ENCODE data around the gene SEC14L2. TPM values are rescaled to one million over a fixed set of nuclear protein-coding genes. Genes with fewer than 3 reads are reported as not detected.

SEC14L2 gene
- total and polyA plus RNA-seq, 7 donors, result 2.4 to 12.1 (median 5.5) TPM

- H3K27ac ChIP-seq, result no peak overlapping the region
Observed at GRCh38 chr22:30469165-30469564, 72.3 kb downstream of the SEC14L2 start.

GRCh38 chr22:30470655-30471054 lies 73.8 kb downstream of the SEC14L2 start:
- intact Hi-C loops (cut with DNase I), result no loop called here
- Histone ChIP-seq H3K27ac (no peak overlapping the region), H3K9me3 (no peaks in the 10 kb centered on the region), H3K27me3 (peaks cover 0 to 16% (median 3%) of the 10 kb centered on the region in 3 donors), H3K4me1 (no peaks in the 10 kb centered on the region), H3K36me3 (no peaks in the 10 kb centered on the region), H3K4me3 (no peak overlapping the region)
- no peak for TF ChIP-seq POLR2A (IDR thresholded peaks at IDR 0.05)
- whole genome bisulfite sequencing, 2 donors, result 88 to 92% methylated on average over 2 of the region's 2 CpGs
- no peak for DNase-seq

More at GRCh38 chr22:30469165-30469564, 72.3 kb downstream of the SEC14L2 start:
- TF ChIP-seq CTCF (IDR thresholded peaks at IDR 0.05) (no peak), POLR2AphosphoS5 (IDR thresholded peaks at IDR 0.05) (no peak), EP300 (IDR thresholded peaks at IDR 0.05) (no peak), POLR2A (IDR thresholded peaks at IDR 0.05) (no peak)
- Histone ChIP-seq H3K27me3 (peaks cover 0 to 16% (median 3%) of the 10 kb centered on the region in 3 donors), H3K36me3 (no peaks in the 10 kb centered on the region), H3K9me3 (no peaks in the 10 kb centered on the region), H3K4me1 (no peaks in the 10 kb centered on the region), H3K4me3 (no peak overlapping the region)
- intact Hi-C loops (cut with DNase I), result no loop called here
- WGBS, 2 donors, result 45% methylated on average over 2 of the region's 2 CpGs
- no peak for DNase-seq

- Histone ChIP-seq H3K4me1 (no peaks in the 10 kb centered on the region), H3K36me3 (no peaks in the 10 kb centered on the region), H3K4me3 (no peak within 1 kb of the TSS), H3K9me3 (no peaks in the 10 kb centered on the region), H3K27me3 (peaks cover 0 to 16% (median 3%) of the 10 kb centered on the region in 3 donors), H3K27ac (no peak within 1 kb of the TSS)
- intact Hi-C loops (cut with DNase I), result no loop called here
- no peak for TF ChIP-seq EP300 (IDR thresholded peaks at IDR 0.05)
- no peak for TF ChIP-seq CTCF (IDR thresholded peaks at IDR 0.05)
- TF ChIP-seq POLR2AphosphoS5 (IDR thresholded peaks at IDR 0.05), result no peak
- WGBS, 2 donors, result 53 to 69% methylated on average over 13 of the region's 13 CpGs
- no peak for DNase-seq
Observed at GRCh38 chr22:30471616-30472318, 74.9 kb downstream of the SEC14L2 start, which contains the start of gene SEC14L3. Gene SEC14L3, minus strand, starts transcription at chr22:30472017. Its CDS starts 59 bp downstream, at chr22:30471958.

- TF ChIP-seq POLR2AphosphoS5 (IDR thresholded peaks at IDR 0.05), result no peak
- TF ChIP-seq EP300 (IDR thresholded peaks at IDR 0.05), result no peak
- TF ChIP-seq POLR2A (IDR thresholded peaks at IDR 0.05), result no peak
- TF ChIP-seq CTCF (IDR thresholded peaks at IDR 0.05), result no peak
- 59 to 61% methylated on average over 4 of the region's 4 CpGs for WGBS, 2 donors
- H3K27ac ChIP-seq, result no peak overlapping the region
- DNase-seq, result no peak
- intact Hi-C loops (cut with DNase I), result no loop called here
- H3K4me1 ChIP-seq, result no peaks in the 10 kb centered on the region
- H3K4me3 ChIP-seq, result no peak overlapping the region
- H3K36me3 ChIP-seq, result no peaks in the 10 kb centered on the region
- peaks cover 0 to 16% (median 3%) of the 10 kb centered on the region in 3 donors for H3K27me3 ChIP-seq
- H3K9me3 ChIP-seq, result no peaks in the 10 kb centered on the region
Observed at GRCh38 chr22:30472994-30473720, 76.3 kb downstream of the SEC14L2 start.

- 94 to 95% methylated on average over 4 of the region's 4 CpGs for WGBS, 2 donors
- no peak overlapping the region for H3K4me3 ChIP-seq
- no peaks in the 10 kb centered on the region for H3K4me1 ChIP-seq
- H3K36me3 ChIP-seq, result no peaks in the 10 kb centered on the region
- DNase-seq, result no peak
- peaks cover 0 to 16% (median 3%) of the 10 kb centered on the region in 3 donors for H3K27me3 ChIP-seq
- no peak for TF ChIP-seq POLR2AphosphoS5 (IDR thresholded peaks at IDR 0.05)
- TF ChIP-seq POLR2A (IDR thresholded peaks at IDR 0.05), result no peak
- no peak for TF ChIP-seq EP300 (IDR thresholded peaks at IDR 0.05)
- no peak for TF ChIP-seq CTCF (IDR thresholded peaks at IDR 0.05)
- no peaks in the 10 kb centered on the region for H3K9me3 ChIP-seq
- intact Hi-C loops (cut with DNase I), result no loop called here
- H3K27ac ChIP-seq, result no peak overlapping the region
Observed at GRCh38 chr22:30474121-30474520, 77.3 kb downstream of the SEC14L2 start.

Data from sigmoid colon (tissue), 7 donors.